Liver (tissue), 9 donors: ENCODE measurements around the gene EIF4H. TPM values are rescaled to one million over a fixed set of nuclear protein-coding genes. Genes with fewer than 3 reads are reported as not detected.

Source experiments
- DNase-seq: peaks from one replicate; pipeline ENCODE4 v3.0.0-alpha.2; 2017; ENCODE audit warnings: low spot score
- H3K27ac ChIP-seq, 2 donors: one replicate each; pipeline ENCODE4 v1.7.0; 2013; ENCODE audit warnings: inconsistent platforms in 2 of 2, low read length in 2 of 2, control low read depth in 1 of 2, low read depth in 1 of 2, mild to moderate bottlenecking in 1 of 2
- H3K27me3 ChIP-seq, 4 donors: one replicate each; pipeline versions ENCODE4 v1.6.1 to v1.7.0; 2013; ENCODE audit warnings: low read length in 3 of 4, inconsistent platforms in 1 of 4, mild to moderate bottlenecking in 1 of 4, moderate library complexity in 1 of 4; ENCODE audit not compliant: control insufficient read depth in 4 of 4, insufficient read depth in 4 of 4
- H3K36me3 ChIP-seq, 4 donors: one replicate each; pipeline versions ENCODE4 v1.6.1 to v1.7.0; 2013; ENCODE audit warnings: low read length in 3 of 4, mild to moderate bottlenecking in 3 of 4, low read depth in 1 of 4, moderate library complexity in 1 of 4; ENCODE audit not compliant: control insufficient read depth in 4 of 4, insufficient read depth in 3 of 4
- H3K4me1 ChIP-seq, 4 donors: one replicate each; pipeline versions ENCODE4 v1.6.1 to v1.7.0; 2013; ENCODE audit warnings: low read length in 3 of 4, mild to moderate bottlenecking in 3 of 4, moderate library complexity in 1 of 4; ENCODE audit not compliant: control insufficient read depth in 4 of 4, insufficient read depth in 4 of 4
- H3K4me3 ChIP-seq, 3 donors: one replicate each; pipeline versions ENCODE4 v1.6.1 to v1.7.0; 2013; ENCODE audit warnings: low read length in 3 of 3, control low read depth in 1 of 3, low read depth in 1 of 3, mild to moderate bottlenecking in 1 of 3
- H3K9ac ChIP-seq, 2 donors: one replicate each; pipeline ENCODE4 v1.7.0; 2013; ENCODE audit warnings: low read length in 2 of 2, mild to moderate bottlenecking in 2 of 2, moderate library complexity in 2 of 2, control low read depth in 1 of 2, low read depth in 1 of 2
- H3K9me3 ChIP-seq, 4 donors: one replicate each; pipeline versions ENCODE4 v1.6.1 to v1.7.0; 2013; ENCODE audit warnings: low read length in 3 of 4; ENCODE audit not compliant: control insufficient read depth in 4 of 4
- FOXA1 ChIP-seq: IDR thresholded peaks from 2 replicates; pipeline ENCODE4 v1.6.1; 2016; ENCODE audit warnings: antibody characterized with exemption
- FOXA2 ChIP-seq: IDR thresholded peaks from 2 replicates; pipeline ENCODE4 v1.6.1; 2016; ENCODE audit warnings: antibody characterized with exemption
- GABPA ChIP-seq, 2 donors: IDR thresholded peaks in 1 of 2; conservative IDR thresholded peaks in 1 of 2; 2 replicates each; pipeline ENCODE4 v1.6.1; 2016; ENCODE audit warnings: antibody characterized with exemption in 2 of 2, mild to moderate bottlenecking in 1 of 2, moderate library complexity in 1 of 2
- HNF4A ChIP-seq, 2 donors: conservative IDR thresholded peaks; 2 replicates each; pipeline ENCODE4 v1.6.1; 2016; ENCODE audit warnings: antibody characterized with exemption in 2 of 2, mild to moderate bottlenecking in 2 of 2
- HNF4G ChIP-seq: IDR thresholded peaks from 2 replicates; pipeline ENCODE4 v1.6.1; 2016; ENCODE audit warnings: antibody characterized with exemption
- JUND ChIP-seq, 2 donors: IDR thresholded peaks; 2 replicates each; pipeline ENCODE4 v1.6.1; 2016; ENCODE audit warnings: antibody characterized with exemption in 2 of 2
- NR2F2 ChIP-seq: IDR thresholded peaks from 2 replicates; pipeline ENCODE4 v1.6.1; 2016; ENCODE audit warnings: antibody characterized with exemption
- REST ChIP-seq: IDR thresholded peaks from 2 replicates; pipeline ENCODE4 v1.6.1; 2016; ENCODE audit warnings: antibody characterized with exemption, mild to moderate bottlenecking
- TAF1 ChIP-seq: conservative IDR thresholded peaks from 2 replicates; pipeline ENCODE4 v1.6.1; 2016; ENCODE audit warnings: antibody characterized with exemption, mild to moderate bottlenecking
- YY1 ChIP-seq: IDR thresholded peaks from 2 replicates; pipeline ENCODE4 v1.6.1; 2016; ENCODE audit warnings: antibody characterized with exemption, mild to moderate bottlenecking
- WGBS: extraction: QIAGEN DNeasy Blood & Tissue Kit; methylation state at CpG from one replicate; pipeline ENCODE4 v1.1.7; 2013; 5-methylcytosine and 5-hydroxymethylcytosine counted together
- polyA plus RNA-seq, 2 donors: library from polyadenylated mRNA; stranded (reverse) in 1 of 2; unstranded in 1 of 2; fragments of 200-250 nt in 1 of 2; fragments of >200 nt in 1 of 2; fragmentation: Nextera tagmentation in 1 of 2; extraction: Ambion mirVana in 1 of 2; gene quantifications; one replicate each; pipeline versions ENCODE4 v1.2.1 to v1.2.3, GENCODE V29; 2013 to 2015
- total RNA-seq, 2 donors: library from RNA; depleted of rRNA; stranded (reverse); fragments of >200 nt; gene quantifications; one replicate each; pipeline ENCODE4 v1.2.3, GENCODE V29; 2014
- TF ChIP-seq, protein P1 (sequence below): fragments of 150-350 bp; IDR thresholded peaks from 2 replicates; pipeline ENCODE4 v1.5.1; 2017; ENCODE audit warnings: improper control_type of control experiment, low read depth, low read length; ENCODE audit not compliant: missing input control
- TF ChIP-seq, protein P2 (sequence below): IDR thresholded peaks from 2 replicates; pipeline ENCODE4 v1.6.1; 2016; ENCODE audit warnings: antibody characterized with exemption
- donor health status: healthy.
- donor health status: healthy.
- donor health status: healthy.
- donor health status: healthy.
- donor health status: healthy.

Gene EIF4H
- 100 to 1,000 TPM; 165 to 166 TPM for total RNA-seq
- 100 to 1,000 TPM in 1 of 2 donors, 10 to 100 TPM in 1; 81.6 to 139 TPM for polyA plus RNA-seq

- Histone ChIP-seq H3K27me3 (no peaks in the 10 kb centered on the region), H3K27ac (peak within 1 kb of the TSS; percentile 89 to 95), H3K4me3 (peak within 1 kb of the TSS; percentile 75 to 95 (median 91)), H3K36me3 (peaks cover 2 to 11% (median 4%) of the 10 kb centered on the region in 4 donors), H3K9ac (peak within 1 kb of the TSS; percentile 82 to 93), H3K4me1 (peaks cover 6 to 48% (median 39%) of the 10 kb centered on the region in 4 donors), H3K9me3 (no peaks in the 10 kb centered on the region)
- peak; percentile 98 for DNase-seq
- under 1% methylated on average over 95 of the region's 95 CpGs for WGBS
- TF ChIP-seq REST (peak; percentile 24), YY1 (peak; percentile 86), TAF1 (no peak)
Measured at GRCh38 chr7:74173866-74174605, at the start of gene EIF4H. Gene EIF4H (plus strand): TSS chr7:74174356. CDS start chr7:74174384, 28 bp downstream.

DNA sequence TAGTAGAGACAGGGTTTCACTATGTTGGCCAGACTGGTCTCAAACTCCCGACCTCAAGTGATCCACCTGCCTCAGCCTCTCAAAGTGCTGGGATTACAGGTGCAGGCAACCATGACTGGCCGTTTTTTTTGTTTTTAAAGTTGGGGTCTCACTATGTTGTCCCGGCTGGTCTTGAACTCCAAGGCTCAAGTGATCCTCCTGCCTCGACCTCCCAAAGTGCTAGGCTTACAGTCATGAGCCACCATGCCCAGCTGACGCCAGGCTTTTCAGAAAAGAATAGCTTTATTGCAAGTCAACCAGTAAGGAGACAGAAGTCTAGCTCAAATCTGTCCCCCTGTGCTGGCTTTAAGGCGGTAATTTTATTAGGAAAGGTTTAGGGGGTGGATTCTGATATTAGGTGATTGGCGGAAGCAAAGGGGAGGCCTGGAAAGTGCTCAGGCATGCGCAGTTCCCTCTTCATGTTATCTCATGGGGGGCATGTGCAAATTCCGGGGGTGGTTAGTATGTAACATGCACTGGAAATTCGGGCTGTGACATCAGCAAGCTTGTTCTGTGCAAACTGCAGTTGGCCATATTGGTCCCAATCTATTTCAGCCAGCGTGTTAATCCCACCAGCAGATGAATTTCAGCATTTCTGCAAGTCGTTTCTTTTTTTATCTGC lies 47.8 kb upstream of the EIF4H start:
- Histone ChIP-seq H3K4me1 (no peaks in the 10 kb centered on the region), H3K9ac (no peak overlapping the region), H3K4me3 (no peak overlapping the region), H3K9me3 (no peaks in the 10 kb centered on the region), H3K27me3 (no peaks in the 10 kb centered on the region), H3K27ac (no peak overlapping the region), H3K36me3 (no peaks in the 10 kb centered on the region)
- TF ChIP-seq REST (no peak), GABPA (IDR thresholded peaks at IDR 0.05 in 1 of 2, conservative IDR thresholded peaks at IDR 0.05 in 1 of 2) (no peak), NR2F2 (no peak), JUND (IDR thresholded peaks at IDR 0.05) (no peak), FOXA2 (no peak), YY1 (no peak), FOXA1 (no peak), HNF4A (conservative IDR thresholded peaks at IDR 0.05) (no peak), HNF4G (no peak)
- TF ChIP-seq, protein P1, sequence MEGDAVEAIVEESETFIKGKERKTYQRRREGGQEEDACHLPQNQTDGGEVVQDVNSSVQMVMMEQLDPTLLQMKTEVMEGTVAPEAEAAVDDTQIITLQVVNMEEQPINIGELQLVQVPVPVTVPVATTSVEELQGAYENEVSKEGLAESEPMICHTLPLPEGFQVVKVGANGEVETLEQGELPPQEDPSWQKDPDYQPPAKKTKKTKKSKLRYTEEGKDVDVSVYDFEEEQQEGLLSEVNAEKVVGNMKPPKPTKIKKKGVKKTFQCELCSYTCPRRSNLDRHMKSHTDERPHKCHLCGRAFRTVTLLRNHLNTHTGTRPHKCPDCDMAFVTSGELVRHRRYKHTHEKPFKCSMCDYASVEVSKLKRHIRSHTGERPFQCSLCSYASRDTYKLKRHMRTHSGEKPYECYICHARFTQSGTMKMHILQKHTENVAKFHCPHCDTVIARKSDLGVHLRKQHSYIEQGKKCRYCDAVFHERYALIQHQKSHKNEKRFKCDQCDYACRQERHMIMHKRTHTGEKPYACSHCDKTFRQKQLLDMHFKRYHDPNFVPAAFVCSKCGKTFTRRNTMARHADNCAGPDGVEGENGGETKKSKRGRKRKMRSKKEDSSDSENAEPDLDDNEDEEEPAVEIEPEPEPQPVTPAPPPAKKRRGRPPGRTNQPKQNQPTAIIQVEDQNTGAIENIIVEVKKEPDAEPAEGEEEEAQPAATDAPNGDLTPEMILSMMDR, result no peak
- TF ChIP-seq, protein P2, sequence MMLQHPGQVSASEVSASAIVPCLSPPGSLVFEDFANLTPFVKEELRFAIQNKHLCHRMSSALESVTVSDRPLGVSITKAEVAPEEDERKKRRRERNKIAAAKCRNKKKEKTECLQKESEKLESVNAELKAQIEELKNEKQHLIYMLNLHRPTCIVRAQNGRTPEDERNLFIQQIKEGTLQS, result no peak
- no peak for DNase-seq
- WGBS, result 80% methylated on average over 12 of the region's 12 CpGs
